Measurements from ENCODE around the gene CDC20B.
"Not testable (repeated sequence)": the region's sequence is repeated elsewhere in the genome, so short reads cannot be mapped to it uniquely, and the experiment has no call there.

Gene CDC20B

DNA sequence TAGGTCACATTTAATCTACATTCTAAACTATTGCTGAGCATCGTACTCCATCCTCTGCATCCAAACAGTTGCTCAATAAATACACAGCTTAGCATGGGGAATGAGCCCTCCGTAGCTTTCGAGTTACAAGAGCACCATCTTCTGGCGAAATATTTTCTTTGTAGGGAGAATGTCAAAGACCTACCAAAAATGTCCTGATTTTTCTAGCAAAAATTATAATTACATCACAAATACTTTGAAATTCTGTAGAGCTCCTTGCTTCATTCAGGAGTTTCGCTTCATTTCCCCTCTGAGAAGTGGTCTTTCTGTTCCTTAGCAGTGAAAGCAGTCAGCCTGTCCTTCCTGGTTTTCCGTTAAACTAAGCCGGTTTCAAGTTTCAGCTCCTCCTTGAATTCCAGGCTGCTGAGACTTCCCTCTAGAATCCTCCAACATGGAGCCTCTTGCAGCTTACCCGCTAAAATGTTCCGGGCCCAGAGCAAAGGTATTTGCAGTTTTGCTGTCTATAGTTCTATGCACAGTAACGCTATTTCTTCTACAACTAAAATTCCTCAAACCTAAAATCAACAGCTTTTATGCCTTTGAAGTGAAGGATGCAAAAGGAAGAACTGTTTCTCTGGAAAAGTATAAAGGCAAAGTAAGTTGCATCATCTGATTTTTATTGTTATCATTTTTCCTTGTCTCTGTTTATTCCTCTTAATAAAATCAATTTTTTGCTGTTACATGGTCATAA is 13.0 kb downstream of the CDC20B start, which contains the start of gene GPX8:
GPX8 (plus strand) TSS at position 409 of the 730 bp plus-strand sequence; CDS start at position 431, 22 bp downstream.
- peak; percentile 2 for DNase-seq

DNA sequence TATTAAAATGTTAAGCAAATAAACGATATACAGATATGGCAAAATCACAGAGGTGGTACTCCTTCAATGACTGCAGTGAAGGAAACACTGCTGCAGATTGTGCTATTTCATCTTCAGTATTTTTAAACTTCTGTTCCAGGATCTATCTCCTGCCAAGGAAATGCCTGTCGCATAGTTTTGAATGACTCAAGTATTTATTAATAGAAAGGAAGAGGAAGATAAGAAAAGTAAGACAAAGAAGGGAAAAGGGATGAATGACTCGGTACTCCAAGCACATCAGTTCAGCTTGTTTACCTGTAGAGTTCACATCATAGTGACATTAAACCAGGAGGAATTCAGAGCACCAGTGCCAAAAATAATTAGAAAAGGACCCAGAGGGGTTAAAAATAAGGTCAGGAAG is 18.1 kb downstream of the CDC20B start:
- no peak for DNase-seq

DNA sequence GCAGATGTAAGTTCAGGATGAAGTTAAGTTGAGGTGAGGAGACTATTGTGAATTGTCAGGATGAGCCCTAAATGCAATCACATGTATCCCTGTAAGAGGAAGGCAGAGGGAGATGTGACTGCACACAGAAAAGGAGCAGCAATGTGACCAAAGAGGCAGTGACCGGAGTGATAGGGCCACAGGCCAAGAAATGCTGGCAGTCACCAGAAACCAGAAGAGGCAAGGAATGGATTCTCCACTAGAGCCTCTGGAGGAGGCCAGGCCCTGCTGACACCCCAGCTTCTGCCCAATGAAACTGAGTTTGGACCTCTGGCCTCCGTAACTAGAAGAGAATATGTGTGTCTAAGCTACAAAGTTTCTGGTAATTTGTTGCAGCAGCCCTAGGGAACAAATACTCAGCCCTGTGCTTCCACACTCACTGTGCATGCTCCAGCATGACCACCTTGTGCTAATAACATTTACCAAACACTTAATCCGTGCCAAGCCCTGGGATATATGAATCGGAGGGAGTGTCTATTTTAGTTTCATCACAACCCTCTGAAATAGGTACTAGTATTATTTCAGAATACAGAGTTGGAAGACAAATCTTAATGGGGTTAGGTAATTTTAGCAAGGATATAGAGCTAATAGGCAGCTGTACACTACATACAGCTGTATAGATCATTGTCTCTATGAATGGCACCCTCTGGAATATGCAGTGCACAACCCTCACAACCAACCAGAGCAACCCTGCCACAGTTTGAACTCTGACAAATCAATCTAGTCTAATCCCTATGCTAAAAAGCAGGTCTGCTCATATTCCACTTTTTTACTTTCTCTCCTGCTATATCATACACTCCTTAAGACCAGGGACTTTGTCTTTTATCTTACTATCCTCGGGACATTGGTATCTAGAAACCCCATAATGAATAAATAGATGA is 20.8 kb downstream of the CDC20B start:
- no peak for DNase-seq

DNA sequence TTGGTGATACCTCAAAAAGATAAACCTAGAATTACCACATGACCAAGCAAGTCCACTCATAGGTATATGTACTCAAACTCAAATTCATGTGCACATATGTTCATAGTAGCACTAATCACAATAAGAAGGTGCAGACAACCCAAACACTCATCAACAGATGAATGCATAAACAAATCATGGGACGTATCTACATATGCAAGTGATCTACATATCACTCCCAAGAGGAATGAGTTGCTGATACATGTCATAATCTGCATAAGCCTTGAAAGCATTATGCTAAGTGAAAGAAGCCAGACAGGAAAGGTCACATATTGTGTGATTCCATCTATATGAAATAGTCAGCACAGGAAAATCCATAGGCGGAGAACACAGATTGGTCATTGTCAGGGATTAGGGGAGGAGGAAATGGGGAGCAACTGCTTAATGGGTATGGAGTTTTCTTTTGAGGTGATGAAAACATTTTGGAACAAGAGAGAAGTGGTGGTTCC is 23.6 kb downstream of the CDC20B start:
- no peak for DNase-seq

DNA sequence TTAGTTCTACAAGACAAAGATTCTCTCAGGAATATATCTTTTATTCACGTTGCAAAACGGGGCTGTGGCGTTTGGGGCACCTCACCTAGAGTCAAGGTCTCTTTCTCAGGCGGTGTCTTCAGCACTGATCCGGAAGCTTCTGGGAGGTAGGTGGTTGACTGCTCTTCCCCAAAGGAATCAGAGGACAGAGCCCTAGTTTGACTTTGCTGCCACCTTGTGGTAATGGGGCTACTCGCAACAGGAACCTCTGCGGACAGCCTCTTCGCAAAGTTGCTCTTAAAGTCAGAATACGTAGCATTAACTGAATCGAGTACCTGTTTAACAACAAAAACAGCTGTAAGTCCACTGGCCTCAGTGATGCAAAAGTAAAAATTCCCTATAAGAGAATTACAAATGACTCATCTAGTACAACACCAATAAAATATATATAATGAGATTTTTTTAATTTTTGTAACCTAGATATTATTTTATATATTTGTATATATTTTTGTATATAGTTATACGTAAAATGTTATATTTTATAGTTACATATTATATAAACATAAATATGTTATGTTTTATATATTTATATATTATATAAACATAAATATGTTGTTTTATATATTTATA is 26.3 kb downstream of the CDC20B start:
- DNase-seq = peak; percentile 87

DNA sequence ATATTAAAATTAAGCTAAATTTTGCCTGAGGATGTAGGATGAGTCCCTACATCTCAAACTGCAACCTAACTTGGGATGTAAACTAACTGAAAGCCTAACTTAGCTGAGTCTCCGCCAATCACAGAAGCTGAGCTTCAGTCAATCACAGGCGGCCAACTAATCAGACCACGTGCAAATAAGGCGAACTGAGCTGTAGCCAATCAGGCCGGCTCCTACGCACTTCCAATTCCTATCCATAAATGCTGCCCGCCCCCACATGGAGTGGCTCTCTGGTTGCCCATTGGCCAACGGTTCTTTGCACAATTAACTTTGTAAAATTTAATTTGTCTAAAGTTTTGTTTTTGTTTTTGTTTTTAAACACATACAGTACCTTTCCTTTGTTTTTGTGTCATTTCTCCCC is 26.9 kb downstream of the CDC20B start:
- DNase-seq = no peak

DNA sequence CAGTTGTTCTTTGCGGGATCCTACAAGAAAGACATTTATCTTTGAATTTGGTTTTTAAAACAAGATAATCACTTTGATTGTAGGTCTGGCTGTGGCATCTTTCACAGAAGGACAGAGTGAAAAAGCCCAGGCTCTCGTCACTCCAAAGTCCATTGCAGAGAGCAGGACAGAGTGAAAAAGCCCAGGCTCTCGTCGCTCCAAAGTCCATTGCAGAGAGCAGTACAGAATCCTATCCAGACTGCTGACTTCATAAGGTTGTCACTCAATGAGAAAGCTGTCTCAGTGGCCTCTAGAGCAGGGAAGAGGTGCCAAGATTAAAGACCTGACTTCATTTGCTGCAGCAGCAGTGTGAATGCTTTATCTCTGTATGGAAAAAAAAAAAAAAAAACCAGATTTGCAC is 29.4 kb downstream of the CDC20B start:
- DNase-seq = no peak

DNA sequence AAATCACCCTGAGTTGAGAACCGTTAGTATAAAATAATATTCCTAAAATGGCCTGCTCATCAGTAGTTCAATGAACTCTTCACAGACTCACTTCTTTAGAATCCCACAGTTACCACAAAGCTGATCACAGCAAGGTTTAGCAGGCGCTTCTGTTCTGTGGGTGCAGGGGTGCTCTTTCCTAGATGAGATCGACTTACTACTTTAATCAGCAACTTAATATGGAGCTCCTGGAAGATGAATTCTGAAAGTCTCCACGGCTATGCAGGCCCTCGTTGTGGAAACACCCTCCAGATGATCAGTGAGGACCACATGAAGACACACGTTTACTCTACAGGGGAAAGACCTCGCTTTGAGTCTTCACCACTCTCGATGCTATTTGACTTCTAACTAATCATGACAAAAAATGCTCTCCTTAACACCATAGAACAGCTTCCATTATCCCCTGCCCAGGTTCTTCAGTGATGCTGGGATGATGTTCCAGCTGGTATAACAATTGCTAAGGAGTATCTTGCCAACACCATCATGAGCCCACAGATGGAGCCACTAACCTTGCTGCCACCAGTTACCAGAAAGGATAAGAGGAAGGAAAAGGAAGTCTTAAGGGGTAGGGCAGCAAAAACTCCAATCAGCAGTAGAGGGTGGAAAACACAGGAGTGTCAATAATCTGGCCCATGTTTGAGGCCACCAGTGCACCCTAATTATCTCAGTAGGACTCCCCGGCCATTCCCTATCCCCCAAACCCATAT is 30.9 kb downstream of the CDC20B start:
- no peak for DNase-seq

DNA sequence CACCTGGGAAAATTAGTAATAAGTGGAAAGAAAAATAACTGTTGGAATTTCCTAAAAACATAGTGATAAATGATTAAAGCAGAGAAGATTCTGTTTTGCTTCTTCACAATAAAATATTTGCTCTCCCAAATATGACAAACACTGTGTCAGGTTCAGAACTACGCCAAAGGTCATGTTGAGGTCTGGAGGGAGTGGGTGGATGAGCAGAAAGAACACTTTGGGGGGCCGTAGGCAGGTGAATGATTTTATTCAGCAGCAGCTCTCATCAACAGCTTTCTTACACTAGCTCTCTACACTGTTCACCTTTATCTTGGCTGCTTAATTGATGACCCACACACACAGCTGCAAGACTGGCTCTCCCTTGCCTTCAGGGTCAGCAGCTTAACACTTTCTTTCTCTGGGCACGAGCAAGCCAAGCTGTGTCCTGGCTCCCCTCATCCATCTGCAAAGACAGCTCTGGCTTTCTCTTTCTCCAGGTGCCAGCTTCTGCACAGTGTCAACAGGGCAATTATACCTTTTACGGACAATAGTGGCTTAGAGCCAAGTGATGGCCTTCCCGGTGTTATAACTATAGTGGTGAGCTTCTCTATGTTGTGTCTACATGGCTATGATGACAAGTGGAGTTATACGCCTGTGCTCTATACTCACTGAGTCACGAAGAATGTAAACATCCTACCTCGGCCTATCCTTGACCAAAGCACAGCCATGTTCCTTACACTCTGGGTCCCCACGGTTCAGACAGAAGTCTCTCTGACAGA is 31.9 kb downstream of the CDC20B start:
- DNase-seq = peak; percentile 48

DNA sequence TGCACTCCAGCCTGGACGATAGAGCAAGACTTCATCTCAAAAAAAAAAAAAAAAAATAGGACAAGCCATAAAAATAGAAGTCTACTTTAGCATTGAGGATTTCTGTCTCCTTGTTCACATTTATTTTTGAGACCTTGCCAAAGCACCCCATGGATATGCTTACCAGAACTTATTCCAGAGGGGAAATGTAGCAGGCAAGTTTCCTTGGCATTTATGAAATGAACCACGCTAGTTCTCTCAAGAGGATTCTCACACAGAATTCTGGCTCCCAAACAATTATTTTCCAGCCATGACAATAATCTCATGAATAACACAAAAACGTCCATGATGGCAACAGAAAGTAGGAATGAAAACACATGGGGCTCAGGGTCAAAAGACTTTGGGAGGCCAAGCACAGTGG is 36.5 kb downstream of the CDC20B start:
- DNase-seq = no peak

DNA sequence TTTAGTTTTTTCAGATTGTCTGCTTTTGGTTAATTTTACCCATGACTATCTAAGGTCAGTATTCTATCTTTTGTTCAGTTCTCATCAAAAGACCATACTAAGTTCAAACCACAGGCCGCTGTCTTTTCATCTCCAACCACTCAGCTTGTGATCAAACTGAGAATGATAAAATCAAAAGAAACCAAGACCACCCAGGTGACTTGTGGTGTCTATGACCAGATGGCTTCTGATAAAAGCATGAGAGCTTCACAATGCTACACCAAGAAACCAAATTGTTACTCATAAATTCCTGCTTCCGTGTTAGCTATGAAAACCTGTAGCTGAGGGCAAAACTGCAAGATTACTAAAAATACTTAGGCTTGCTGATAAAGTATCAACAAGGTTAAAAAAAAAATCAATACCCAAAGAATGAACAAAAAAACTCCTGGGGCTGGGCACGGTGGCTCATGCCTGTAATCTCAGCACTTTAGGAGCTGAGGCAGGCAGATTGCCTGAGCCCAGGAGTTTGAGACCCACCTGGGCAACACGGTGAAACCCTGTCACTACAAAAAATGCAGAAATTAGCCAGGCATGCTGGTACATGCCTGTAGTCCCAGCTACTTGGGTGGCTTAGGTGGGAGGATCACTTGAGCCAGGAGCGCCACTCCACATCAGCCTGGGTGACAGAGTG is 38.8 kb downstream of the CDC20B start:
- no peak for DNase-seq

DNA sequence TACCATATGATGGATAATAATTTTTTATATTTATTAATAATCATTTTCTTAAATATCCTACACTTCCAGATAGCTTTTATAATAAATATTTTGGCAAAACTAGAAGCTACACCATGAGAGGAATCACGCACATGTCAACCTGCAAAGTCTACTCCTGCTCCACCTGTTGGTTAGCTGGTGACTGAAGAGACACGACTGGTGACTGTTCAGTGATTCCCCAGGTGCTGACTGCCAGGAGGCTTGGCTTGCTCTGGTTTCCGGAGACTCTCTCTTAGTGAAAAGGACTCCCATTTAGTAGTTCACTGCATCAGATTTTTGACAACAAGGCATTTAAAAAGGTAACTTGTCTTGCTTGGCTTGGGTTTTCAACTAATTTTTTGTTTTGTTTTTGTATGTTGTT is 49.6 kb downstream of the CDC20B start:
- DNase-seq = no peak

DNA sequence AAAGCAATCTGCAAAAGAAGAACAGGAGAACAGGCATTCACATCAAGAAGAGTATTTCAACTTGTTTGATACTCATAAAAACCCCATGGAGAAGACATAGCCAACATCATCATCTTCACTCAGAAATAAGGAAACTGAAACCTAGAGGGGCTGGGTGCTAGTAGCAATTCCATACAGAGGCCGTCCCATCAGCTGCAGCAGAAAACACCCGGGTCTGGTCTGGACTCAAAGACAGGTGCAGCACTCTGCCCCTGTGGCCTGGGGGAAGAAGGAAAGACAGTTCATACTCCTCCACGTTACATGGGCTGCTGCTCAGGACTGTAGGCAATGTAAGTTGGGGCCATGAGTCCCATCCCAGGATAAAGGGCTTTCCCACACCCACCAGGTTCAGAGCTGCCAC is 58.9 kb downstream of the CDC20B start:
- DNase-seq = no peak

DNA sequence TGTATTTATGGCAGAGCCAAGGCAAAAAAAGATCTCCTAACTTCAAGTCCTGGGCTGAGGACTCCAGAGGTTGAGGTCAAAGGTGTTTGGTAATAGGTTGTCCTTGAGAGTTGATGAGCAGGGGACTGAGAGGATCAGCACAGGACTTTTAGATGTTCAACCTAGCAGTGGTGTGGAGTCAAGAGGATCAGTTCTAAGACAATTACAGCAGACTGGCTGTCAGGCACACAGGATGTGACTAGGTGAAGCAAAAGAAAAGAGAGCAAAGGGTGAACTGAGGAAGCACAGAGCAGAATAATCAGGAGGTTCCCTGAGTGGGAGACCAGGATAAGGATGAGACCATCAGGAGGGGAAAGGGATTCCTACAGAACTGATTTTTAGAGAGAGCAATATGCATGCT is 59.6 kb downstream of the CDC20B start:
- DNase-seq = no peak

DNA sequence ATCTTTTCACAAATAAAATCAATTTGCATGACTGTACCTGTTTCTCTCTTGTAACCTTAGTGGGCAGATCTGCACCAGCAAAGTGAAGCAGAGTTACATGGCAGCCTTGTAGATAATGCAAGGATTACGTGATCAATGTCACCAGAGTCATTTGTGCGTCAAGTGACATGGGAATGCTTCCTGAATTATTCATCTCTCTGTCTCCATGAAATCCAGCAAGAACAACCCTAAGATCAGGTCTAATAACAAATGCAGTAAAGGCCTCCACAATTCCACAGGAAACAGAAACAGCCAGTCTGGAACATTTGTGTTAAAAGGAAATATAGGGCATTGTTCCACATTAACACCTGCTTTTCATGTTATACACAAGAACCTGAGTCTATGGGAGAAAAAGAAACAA is 62.8 kb downstream of the CDC20B start:
- DNase-seq = no peak

DNA sequence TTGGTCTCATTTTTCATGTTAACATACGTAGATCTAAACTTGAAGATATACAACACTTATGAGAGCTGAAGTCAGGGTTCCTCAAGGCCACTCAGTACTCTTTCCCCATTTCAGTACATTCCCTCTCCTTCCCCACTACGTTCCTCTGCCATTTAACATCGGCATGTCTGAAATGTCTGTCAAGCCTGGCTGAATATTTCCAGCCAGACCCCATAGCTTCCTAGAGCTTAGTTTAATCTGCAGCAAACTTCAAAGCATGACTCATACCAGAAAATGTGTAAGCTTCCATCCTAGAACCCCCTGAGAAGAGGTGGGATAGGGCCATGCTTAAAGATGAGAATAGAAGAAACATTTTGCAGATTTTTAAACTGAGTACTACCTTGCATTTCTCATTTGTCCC is 64.3 kb downstream of the CDC20B start:
- no peak for DNase-seq

DNA sequence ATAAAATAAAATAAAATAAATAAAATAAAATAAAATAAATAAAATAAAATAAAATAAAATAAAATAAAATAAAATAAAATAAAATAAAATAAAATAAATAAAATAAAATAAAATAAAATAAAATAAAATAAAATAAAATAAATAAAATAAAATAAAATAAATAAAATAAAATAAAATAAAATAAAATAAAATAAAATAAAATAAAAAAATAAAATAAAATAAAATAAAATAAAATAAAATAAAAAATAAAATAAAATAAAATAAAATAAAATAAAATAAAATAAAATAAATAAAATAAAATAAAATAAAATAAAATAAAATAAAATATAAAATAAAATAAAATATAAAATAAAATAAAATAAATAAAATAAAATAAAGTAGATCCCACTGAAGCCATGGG is 67.0 kb downstream of the CDC20B start:
- DNase-seq = not testable (repeated sequence)

DNA sequence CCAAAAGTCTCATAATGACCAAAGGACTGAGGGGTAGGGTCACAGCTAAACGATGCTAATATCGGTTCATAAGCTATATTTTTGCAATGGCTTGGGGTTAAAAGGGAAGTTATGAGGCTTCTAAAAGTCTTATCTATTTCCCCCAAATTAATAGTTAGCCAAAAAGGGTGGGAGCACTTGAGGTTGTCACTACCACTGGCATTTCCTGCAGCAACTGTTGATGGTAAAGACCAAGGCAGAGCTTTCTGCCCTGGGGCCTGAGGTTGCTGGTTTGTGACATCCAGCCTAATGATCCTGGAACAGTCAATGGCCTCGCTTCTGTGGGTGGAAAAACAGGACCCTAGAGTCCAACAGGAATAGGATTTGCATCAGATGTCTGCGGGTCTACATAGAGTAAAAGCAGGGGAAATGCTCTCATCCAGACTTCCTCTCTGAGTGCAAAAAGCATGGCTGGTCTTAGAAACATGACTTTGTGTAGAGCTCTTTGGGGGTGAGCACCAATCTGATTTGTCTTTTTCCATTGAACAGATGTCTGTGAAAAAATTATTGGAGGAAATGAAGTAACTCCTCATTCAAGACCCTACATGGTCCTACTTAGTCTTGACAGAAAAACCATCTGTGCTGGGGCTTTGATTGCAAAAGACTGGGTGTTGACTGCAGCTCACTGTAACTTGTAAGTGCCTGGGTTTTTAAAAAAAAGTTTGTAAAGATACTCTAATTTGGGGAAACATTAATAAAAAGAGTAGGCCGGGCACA is 67.9 kb downstream of the CDC20B start:
- DNase-seq = no peak

DNA sequence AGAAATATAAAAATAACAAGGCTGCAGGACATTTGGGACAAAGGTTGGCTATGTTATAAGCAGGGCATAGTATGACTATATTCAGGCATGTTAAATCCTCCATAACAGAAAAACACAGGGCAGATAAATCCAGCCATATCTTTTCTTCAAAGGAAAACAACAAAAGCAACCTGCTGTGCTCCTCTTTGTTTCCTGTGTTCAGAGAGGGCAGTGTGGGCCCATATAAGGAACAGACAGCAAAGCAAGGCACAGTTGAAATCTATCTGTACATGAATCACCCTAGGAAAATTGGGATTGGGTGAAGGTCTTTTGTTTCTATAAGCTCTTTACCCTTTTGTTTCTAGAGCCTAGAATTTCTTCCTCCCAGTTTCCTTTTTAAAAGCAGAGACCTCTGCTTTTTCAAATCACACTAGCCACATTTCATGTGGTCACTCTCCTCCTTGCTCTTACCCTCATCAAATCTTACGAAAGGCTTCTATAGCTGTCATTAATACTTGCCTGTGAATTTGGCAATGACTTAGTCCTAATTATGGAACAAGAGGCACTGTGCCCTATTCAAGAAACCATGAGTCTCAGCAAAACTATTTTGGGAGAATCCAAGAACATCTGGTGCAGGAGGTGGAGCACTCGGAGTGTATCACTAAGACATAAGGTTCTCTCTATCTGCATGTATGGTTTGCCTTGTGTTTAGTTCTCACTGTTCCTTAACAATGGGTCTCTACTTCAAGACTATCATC is 68.8 kb downstream of the CDC20B start:
- DNase-seq = no peak

DNA sequence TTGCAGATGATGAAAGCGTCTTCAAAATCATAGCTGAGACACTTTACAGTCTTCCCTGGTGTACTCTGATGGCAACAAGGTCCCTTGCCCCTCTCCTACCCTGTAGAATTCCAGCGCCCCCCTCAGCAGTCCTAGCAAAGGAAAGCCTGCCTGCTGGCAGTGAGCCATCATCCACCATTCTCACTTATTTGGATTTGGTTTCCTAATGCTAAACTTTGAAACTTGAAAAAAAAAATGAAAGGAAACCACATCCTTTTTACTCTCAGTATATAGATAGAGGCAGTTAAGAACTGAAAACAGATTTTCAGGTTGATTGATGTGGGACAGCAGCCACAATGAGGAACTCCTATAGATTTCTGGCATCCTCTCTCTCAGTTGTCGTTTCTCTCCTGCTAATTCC is 70.6 kb downstream of the CDC20B start, which contains the start of gene GZMA:
GZMA (plus strand) TSS at position 299 of the 400 bp plus-strand sequence; CDS start at position 336, 37 bp downstream.
- DNase-seq = no peak
